K562 (cell line): ENCODE results near the gene RBMS3.

ENCODE experiments used
- BRF1 ChIP-seq: IDR thresholded peaks from 3 replicates; pipeline ENCODE4 v1.6.1; 2011; ENCODE audit warnings: borderline replicate concordance, mild to moderate bottlenecking; ENCODE audit not compliant: insufficient read length; ENCODE audit errors: extremely low read depth
- POLR2A ChIP-seq: fragments of 450-650 bp; conservative IDR thresholded peaks from 2 replicates; pipeline ENCODE4 v1.6.1; 2016
- POLR2AphosphoS5 ChIP-seq: IDR thresholded peaks from 2 replicates; pipeline ENCODE4 v1.6.1; 2011; ENCODE audit warnings: mild to moderate bottlenecking, low read depth, low read length, moderate library complexity; ENCODE audit not compliant: control insufficient read depth, insufficient read depth
- RCOR1 ChIP-seq, 2 experiments: IDR thresholded peaks; 2 replicates each; pipeline ENCODE4 v1.6.1; 2012; ENCODE audit warnings: low read depth in 2 of 2, low read length in 2 of 2, borderline replicate concordance in 1 of 2, improper control_type of control experiment in 1 of 2

DNA sequence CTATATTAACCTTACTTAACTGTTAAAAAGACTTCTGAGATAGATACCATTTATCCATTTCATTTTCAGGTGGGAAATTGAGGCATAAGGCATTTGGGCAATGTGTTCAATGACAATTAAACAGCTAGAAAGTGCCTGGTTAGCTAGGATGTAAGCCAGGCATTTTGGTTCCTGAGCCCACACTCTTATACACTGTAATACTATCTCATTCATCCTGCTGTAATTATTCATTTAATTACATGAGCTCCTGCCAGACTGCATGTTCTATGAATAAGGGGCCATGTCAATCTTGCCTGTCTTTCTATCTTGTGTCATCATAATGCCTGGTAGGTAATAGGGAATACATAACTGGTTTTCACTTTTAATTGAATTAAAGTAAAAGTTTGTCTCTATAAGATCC lies 74.0 kb downstream of the RBMS3 start:
- TF ChIP-seq POLR2AphosphoS5 (no peak), POLR2A (no peak), RCOR1 (IDR thresholded peaks at IDR 0.05; ENCODE audit: borderline replicate concordance in 1 of 2, low read depth in 2 of 2, low read length in 2 of 2) (no peak), BRF1 (no peak)
